BE2C (cell line): ENCODE data around the gene MAPK14.

ENCODE experiments used
- DNase-seq: peaks from one replicate; pipeline ENCODE4 v3.0.0-alpha.2; 2020
- H3K27me3 ChIP-seq: fragments of 250-450 bp; sonication (Bioruptor Pico); 2 replicates; pipeline ENCODE4 v1.5.1; 2020; ENCODE audit warnings: mild to moderate bottlenecking
- H3K36me3 ChIP-seq: fragments of 250-450 bp; sonication (Bioruptor Pico); 2 replicates; pipeline ENCODE4 v1.5.1; 2020; ENCODE audit warnings: mild to moderate bottlenecking
- H3K4me1 ChIP-seq: fragments of 250-450 bp; sonication (Bioruptor Pico); 2 replicates; pipeline ENCODE4 v1.5.1; 2020
- H3K4me3 ChIP-seq: 2 replicates; pipeline ENCODE4 v1.5.1; 2011; ENCODE audit warnings: low read depth, low read length
- H3K9me3 ChIP-seq: fragments of 250-450 bp; sonication (Bioruptor Pico); 2 replicates; pipeline ENCODE4 v1.5.1; 2020
- TF ChIP-seq, protein P1 (sequence below): IDR thresholded peaks from 2 replicates; pipeline ENCODE4 v1.5.1; 2012; ENCODE audit warnings: mild to moderate bottlenecking, low read depth, low read length

MAPK14 gene

GRCh38 chr6:36098920-36099647, 71.5 kb downstream of the MAPK14 start:
- TF ChIP-seq, protein P1, sequence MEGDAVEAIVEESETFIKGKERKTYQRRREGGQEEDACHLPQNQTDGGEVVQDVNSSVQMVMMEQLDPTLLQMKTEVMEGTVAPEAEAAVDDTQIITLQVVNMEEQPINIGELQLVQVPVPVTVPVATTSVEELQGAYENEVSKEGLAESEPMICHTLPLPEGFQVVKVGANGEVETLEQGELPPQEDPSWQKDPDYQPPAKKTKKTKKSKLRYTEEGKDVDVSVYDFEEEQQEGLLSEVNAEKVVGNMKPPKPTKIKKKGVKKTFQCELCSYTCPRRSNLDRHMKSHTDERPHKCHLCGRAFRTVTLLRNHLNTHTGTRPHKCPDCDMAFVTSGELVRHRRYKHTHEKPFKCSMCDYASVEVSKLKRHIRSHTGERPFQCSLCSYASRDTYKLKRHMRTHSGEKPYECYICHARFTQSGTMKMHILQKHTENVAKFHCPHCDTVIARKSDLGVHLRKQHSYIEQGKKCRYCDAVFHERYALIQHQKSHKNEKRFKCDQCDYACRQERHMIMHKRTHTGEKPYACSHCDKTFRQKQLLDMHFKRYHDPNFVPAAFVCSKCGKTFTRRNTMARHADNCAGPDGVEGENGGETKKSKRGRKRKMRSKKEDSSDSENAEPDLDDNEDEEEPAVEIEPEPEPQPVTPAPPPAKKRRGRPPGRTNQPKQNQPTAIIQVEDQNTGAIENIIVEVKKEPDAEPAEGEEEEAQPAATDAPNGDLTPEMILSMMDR, result no peak

DNA sequence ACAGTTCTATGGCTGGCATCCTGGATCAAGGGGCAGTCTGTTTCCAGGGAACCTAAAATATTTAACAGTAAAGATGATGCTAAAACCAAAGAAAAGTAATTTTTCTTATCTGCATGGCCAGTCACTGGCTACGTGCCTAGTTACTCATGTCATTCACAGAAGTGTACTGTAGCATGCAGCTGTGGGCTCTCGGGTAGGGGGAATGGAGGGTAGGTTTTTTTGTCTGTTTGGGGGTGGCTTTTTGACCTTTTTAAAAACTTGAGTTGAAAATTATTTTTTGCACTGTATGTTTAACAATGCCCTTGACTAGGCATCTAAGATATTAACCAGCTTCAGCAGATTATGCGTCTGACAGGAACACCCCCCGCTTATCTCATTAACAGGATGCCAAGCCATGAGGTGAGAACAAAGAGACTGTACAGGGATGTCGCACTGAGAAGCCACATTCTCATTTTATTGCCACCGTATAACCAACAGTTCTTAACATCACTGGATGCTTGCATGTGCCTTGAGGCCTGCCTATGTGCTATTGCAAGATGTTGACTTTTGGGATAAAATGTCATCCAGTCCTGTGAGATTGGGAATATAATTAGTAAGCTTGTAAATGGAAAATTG, 72.4 kb downstream of the MAPK14 start:
- TF ChIP-seq, protein P1, result no peak
- no peak overlapping the region for H3K4me3 ChIP-seq
- peaks cover 16% of the 10 kb centered on the region for H3K36me3 ChIP-seq
- H3K27me3 ChIP-seq, result no peaks in the 10 kb centered on the region
- H3K4me1 ChIP-seq, result peaks cover 12% of the 10 kb centered on the region
- no peak for DNase-seq
- H3K9me3 ChIP-seq, result no peaks in the 10 kb centered on the region

More at GRCh38 chr6:36098920-36099647, 71.5 kb downstream of the MAPK14 start:
- no peaks in the 10 kb centered on the region for H3K27me3 ChIP-seq
- peaks cover 13% of the 10 kb centered on the region for H3K4me1 ChIP-seq
- peak; percentile 54 for DNase-seq
- peaks cover 16% of the 10 kb centered on the region for H3K36me3 ChIP-seq
- H3K9me3 ChIP-seq, result no peaks in the 10 kb centered on the region
- H3K4me3 ChIP-seq, result no peak overlapping the region

- no peak for DNase-seq
- Histone ChIP-seq H3K36me3 (peaks cover 16% of the 10 kb centered on the region), H3K9me3 (no peaks in the 10 kb centered on the region), H3K27me3 (no peaks in the 10 kb centered on the region), H3K4me1 (peaks cover 10% of the 10 kb centered on the region), H3K4me3 (no peak overlapping the region)
- TF ChIP-seq, protein P1, result no peak
Measured at GRCh38 chr6:36101691-36102090, 74.1 kb downstream of the MAPK14 start.

DNA sequence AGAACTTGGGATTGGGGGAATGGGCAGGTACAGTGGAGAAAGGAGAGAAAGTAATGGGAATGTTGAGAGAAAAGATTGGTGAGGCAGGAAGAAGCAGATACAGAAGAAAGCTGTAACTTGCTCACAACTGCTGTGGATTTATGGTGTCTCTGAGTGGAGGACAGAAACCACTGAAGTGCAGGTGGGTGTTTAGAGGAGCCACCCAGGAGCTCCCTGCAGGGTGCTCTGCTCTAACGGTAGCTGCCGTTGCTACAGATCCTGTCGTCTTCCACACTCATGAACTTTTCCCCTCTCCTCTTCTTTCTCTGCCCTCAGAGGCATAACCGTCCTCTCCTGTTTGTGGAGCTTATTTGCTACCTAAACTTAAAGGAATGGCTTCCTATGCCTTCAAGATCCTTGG, 75.2 kb downstream of the MAPK14 start:
- TF ChIP-seq, protein P1, result no peak
- H3K9me3 ChIP-seq, result no peaks in the 10 kb centered on the region
- H3K27me3 ChIP-seq, result no peaks in the 10 kb centered on the region
- peaks cover 24% of the 10 kb centered on the region for H3K36me3 ChIP-seq
- no peak for DNase-seq
- H3K4me3 ChIP-seq, result no peak overlapping the region
- H3K4me1 ChIP-seq, result peaks cover 10% of the 10 kb centered on the region

GRCh38 chr6:36104836-36105235, 77.2 kb downstream of the MAPK14 start:
- Histone ChIP-seq H3K4me3 (no peak overlapping the region), H3K4me1 (peaks cover 6% of the 10 kb centered on the region), H3K9me3 (no peaks in the 10 kb centered on the region), H3K36me3 (peaks cover 34% of the 10 kb centered on the region), H3K27me3 (no peaks in the 10 kb centered on the region)
- TF ChIP-seq, protein P1, result no peak
- no peak for DNase-seq

DNA sequence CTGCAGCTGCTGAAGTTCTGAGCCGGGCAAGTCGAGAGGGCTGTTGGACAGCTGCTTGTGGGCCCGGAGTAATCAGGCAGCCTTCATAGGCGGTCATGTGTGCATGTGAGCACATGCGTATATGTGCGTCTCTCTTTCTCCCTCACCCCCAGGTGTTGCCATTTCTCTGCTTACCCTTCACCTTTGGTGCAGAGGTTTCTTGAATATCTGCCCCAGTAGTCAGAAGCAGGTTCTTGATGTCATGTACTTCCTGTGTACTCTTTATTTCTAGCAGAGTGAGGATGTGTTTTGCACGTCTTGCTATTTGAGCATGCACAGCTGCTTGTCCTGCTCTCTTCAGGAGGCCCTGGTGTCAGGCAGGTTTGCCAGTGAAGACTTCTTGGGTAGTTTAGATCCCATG, 81.5 kb downstream of the MAPK14 start:
- no peak overlapping the region for H3K4me3 ChIP-seq
- H3K27me3 ChIP-seq, result no peaks in the 10 kb centered on the region
- H3K9me3 ChIP-seq, result no peaks in the 10 kb centered on the region
- TF ChIP-seq, protein P1, result no peak
- H3K36me3 ChIP-seq, result peaks cover 32% of the 10 kb centered on the region
- DNase-seq, result no peak
- no peaks in the 10 kb centered on the region; the same call in 1 of the 2 replicates for H3K4me1 ChIP-seq
